ENCODE data around the gene THBS3. TPM values are rescaled to one million over a fixed set of nuclear protein-coding genes. Genes with fewer than 3 reads are reported as not detected.
"Not testable (repeated sequence)": the region's sequence is repeated elsewhere in the genome, so short reads cannot be mapped to it uniquely, and the experiment has no call there.

The THBS3 gene
- total RNA-seq, 1 donor, result 41.1 TPM

- DNase-seq (ENCODE audit: low read depth), result no peak
- H3K4me3 ChIP-seq (ENCODE audit: low read depth, low read length), result no peak overlapping the region
Observed at GRCh38 chr1:155160128-155160527, 47.6 kb downstream of the THBS3 start.

GRCh38 chr1:155158991-155159390 lies 48.7 kb downstream of the THBS3 start:
- H3K4me3 ChIP-seq (ENCODE audit: low read depth, low read length), result no peak overlapping the region
- no peak for DNase-seq (ENCODE audit: low read depth)
- TF ChIP-seq CTCF (IDR thresholded peaks at IDR 0.05; ENCODE audit: insufficient read depth, low read length), result no peak

More at GRCh38 chr1:155160128-155160527, 47.6 kb downstream of the THBS3 start:
- no peak for TF ChIP-seq CTCF (IDR thresholded peaks at IDR 0.05; ENCODE audit: insufficient read depth, low read length)

DNA sequence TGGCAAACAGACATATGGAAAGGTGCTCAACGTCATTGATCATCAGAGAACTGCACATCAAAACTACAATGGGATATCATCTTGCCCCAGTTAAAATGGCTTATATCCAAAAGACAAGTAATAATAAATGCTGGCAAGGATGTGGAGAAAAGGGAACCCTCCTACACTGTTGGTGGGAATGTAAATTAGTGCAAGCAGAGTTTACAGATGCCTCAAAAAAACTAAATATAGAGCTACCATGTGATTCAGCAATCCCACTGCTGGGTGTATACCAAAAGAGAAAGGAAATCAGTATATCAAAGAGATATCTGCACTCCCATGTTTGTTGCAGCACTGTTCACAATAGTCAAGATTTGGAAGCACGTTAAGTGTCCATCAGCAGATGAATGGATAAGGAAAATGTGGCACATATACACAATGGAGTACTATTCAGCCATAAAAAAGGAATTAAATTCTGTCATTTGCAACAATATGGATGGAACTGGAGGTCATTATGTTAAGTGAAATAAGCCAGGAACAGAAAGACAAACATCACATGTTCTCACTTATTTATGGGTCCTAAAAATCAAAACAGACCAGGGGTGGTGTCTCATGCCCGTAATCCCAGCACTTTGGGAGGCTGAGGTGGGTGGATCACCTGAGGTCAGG lies 51.6 kb downstream of the THBS3 start:
- not testable (repeated sequence) for DNase-seq (ENCODE audit: low read depth); H3K4me3 ChIP-seq (ENCODE audit: low read depth, low read length)

Small RNAs within 50 kb of the gene (small RNA-seq; reads per million reads assigned to genes)
- not detected for gene HMGN2P18

Other genes with a start within 250 kb of the THBS3 start
- gene PYGO2, start 246.1 kb downstream of the THBS3 start, total RNA-seq (ENCODE audit: low replicate concordance), result 7.8 and 18.0 TPM in 2 replicates
- gene SHC1, start 237.2 kb downstream of the THBS3 start, total RNA-seq (ENCODE audit: low replicate concordance), result 111 and 167 TPM in 2 replicates
- 24.0 and 80.7 TPM in 2 replicates for gene CKS1B, start 233.2 kb downstream of the THBS3 start, total RNA-seq (ENCODE audit: low replicate concordance)
- 5.2 and 17.7 TPM in 2 replicates for gene FLAD1, start 224.6 kb downstream of the THBS3 start, total RNA-seq (ENCODE audit: low replicate concordance)
- gene LENEP, start 214.3 kb downstream of the THBS3 start, total RNA-seq (ENCODE audit: low replicate concordance), result not detected in 2 replicates
- gene ZBTB7B, start 205.1 kb downstream of the THBS3 start, total RNA-seq (ENCODE audit: low replicate concordance), result 14.0 and 15.4 TPM in 2 replicates
- 0.09 TPM in 1 of 2 replicates, not detected in the other for gene DCST2, start 174.1 kb downstream of the THBS3 start, total RNA-seq (ENCODE audit: low replicate concordance)
- not detected in 2 replicates for gene DCST1, start 174.1 kb downstream of the THBS3 start, total RNA-seq (ENCODE audit: low replicate concordance)
- 39.0 and 69.9 TPM in 2 replicates for gene ADAM15, start 156.6 kb downstream of the THBS3 start, total RNA-seq (ENCODE audit: low replicate concordance)
- 2.4 and 5.3 TPM in 2 replicates for gene EFNA4, start 144.2 kb downstream of the THBS3 start, total RNA-seq (ENCODE audit: low replicate concordance)
- 0.90 TPM in 1 of 2 replicates, not detected in the other for gene EFNA3, start 129.1 kb downstream of the THBS3 start, total RNA-seq (ENCODE audit: low replicate concordance)
- gene EFNA1, start 80.0 kb downstream of the THBS3 start, total RNA-seq (ENCODE audit: low replicate concordance), result 0.16 and 0.54 TPM in 2 replicates
- 25.6 and 39.3 TPM in 2 replicates for gene SLC50A1, start 72.0 kb downstream of the THBS3 start, total RNA-seq (ENCODE audit: low replicate concordance)
- 26.1 and 46.3 TPM in 2 replicates for gene DPM3, start 67.4 kb downstream of the THBS3 start, total RNA-seq (ENCODE audit: low replicate concordance)
- gene KRTCAP2, start 34.6 kb downstream of the THBS3 start, total RNA-seq (ENCODE audit: low replicate concordance), result 29.8 and 100 TPM in 2 replicates
- 5.2 and 13.2 TPM in 2 replicates for gene TRIM46, start 34.0 kb downstream of the THBS3 start, total RNA-seq (ENCODE audit: low replicate concordance)
- gene MTX1, start 798 bp upstream of the THBS3 start, total RNA-seq (ENCODE audit: low replicate concordance), result 13.7 and 26.1 TPM in 2 replicates
- gene ENTREP3, start 47.6 kb upstream of the THBS3 start, total RNA-seq (ENCODE audit: low replicate concordance), result 9.0 and 9.3 TPM in 2 replicates
- 12.5 and 47.6 TPM in 2 replicates for gene SCAMP3, start 54.5 kb upstream of the THBS3 start, total RNA-seq (ENCODE audit: low replicate concordance)
- gene CLK2, start 65.6 kb upstream of the THBS3 start, total RNA-seq (ENCODE audit: low replicate concordance), result 29.7 and 53.7 TPM in 2 replicates
- 0.08 and 1.4 TPM in 2 replicates for gene HCN3, start 69.6 kb upstream of the THBS3 start, total RNA-seq (ENCODE audit: low replicate concordance)
- gene PKLR, start 93.5 kb upstream of the THBS3 start, total RNA-seq (ENCODE audit: low replicate concordance), result not detected in 2 replicates
- gene FDPS, start 101.0 kb upstream of the THBS3 start, total RNA-seq (ENCODE audit: low replicate concordance), result 153 and 600 TPM in 2 replicates
- 6.7 and 23.0 TPM in 2 replicates for gene RUSC1, start 113.0 kb upstream of the THBS3 start, total RNA-seq (ENCODE audit: low replicate concordance)